HepG2 (cell line): ENCODE data around the gene NCAPD2. TPM values are rescaled to one million over a fixed set of nuclear protein-coding genes. Genes with fewer than 3 reads are reported as not detected.

ENCODE experiments used
- AGO2 ChIP-seq: fragments of 200-400 bp; formaldehyde crosslinking; optimal IDR thresholded peaks from 2 replicates; pipeline ENCODE3; 2017; ENCODE audit warnings: mild to moderate bottlenecking, low read depth, low read length, moderate library complexity
- CHD2 ChIP-seq: IDR thresholded peaks from 2 replicates; pipeline ENCODE4 v1.6.1; 2011; ENCODE audit warnings: low read depth, low read length, improper control_type of control experiment
- DMTF1 ChIP-seq: sonication (generic); formaldehyde crosslinking; IDR thresholded peaks from 2 replicates; pipeline ENCODE4 v1.4.0; 2020; ENCODE audit warnings: mild to moderate bottlenecking, missing genetic modification reagents
- HNRNPLL ChIP-seq: fragments of 200-400 bp; formaldehyde crosslinking; IDR thresholded peaks from 2 replicates; pipeline ENCODE4 v1.6.1; 2017; ENCODE audit warnings: mild to moderate bottlenecking, low read depth, low read length; ENCODE audit not compliant: poor library complexity, severe bottlenecking
- NFIC ChIP-seq: IDR thresholded peaks from 2 replicates; pipeline ENCODE4 v1.6.1; 2012; ENCODE audit warnings: mild to moderate bottlenecking, low read length, inconsistent platforms
- POLR2AphosphoS2 ChIP-seq: IDR thresholded peaks from 2 replicates; pipeline ENCODE4 v1.6.1; 2011; ENCODE audit warnings: low read depth, low read length, improper control_type of control experiment
- SP2 ChIP-seq: sonication (generic); formaldehyde crosslinking; IDR thresholded peaks from 2 replicates; pipeline ENCODE4 v1.5.1; 2020; ENCODE audit warnings: mild to moderate bottlenecking, missing genetic modification reagents
- SRSF4 ChIP-seq: fragments of 200-400 bp; formaldehyde crosslinking; IDR thresholded peaks from one replicate; pipeline ENCODE4 v1.6.1; 2018; ENCODE audit warnings: mild to moderate bottlenecking, low read depth, low read length, moderate library complexity; ENCODE audit not compliant: poor library complexity, severe bottlenecking
- USF2 ChIP-seq, 2 experiments: sonication (generic) in 1 of 2; formaldehyde crosslinking in 1 of 2; IDR thresholded peaks; 2 replicates each; pipeline versions ENCODE4 v1.5.1 to v1.6.1; 2011 to 2020; ENCODE audit warnings: borderline replicate concordance in 1 of 2, low read depth in 1 of 2, low read length in 1 of 2, mild to moderate bottlenecking in 1 of 2, missing genetic modification reagents in 1 of 2, moderate library complexity in 1 of 2
- ZBTB3 ChIP-seq: sonication (generic); formaldehyde crosslinking; IDR thresholded peaks from 2 replicates; pipeline ENCODE4 v1.4.0; 2020; ENCODE audit warnings: low read depth, mild to moderate bottlenecking, moderate library complexity, missing genetic modification reagents, borderline replicate concordance
- ZBTB37 ChIP-seq: sonication (generic); formaldehyde crosslinking; IDR thresholded peaks from 2 replicates; pipeline ENCODE4 v1.4.0; 2020; ENCODE audit warnings: mild to moderate bottlenecking, missing genetic modification reagents
- ZMAT5 ChIP-seq: sonication (generic); formaldehyde crosslinking; IDR thresholded peaks from 2 replicates; pipeline ENCODE4 v1.5.0; 2020; ENCODE audit warnings: mild to moderate bottlenecking, low read depth, missing genetic modification reagents, borderline replicate concordance
- ZNF382 ChIP-seq: sonication (generic); formaldehyde crosslinking; IDR thresholded peaks from 2 replicates; pipeline ENCODE4 v1.5.0; 2020; ENCODE audit warnings: missing genetic modification reagents, mild to moderate bottlenecking, borderline replicate concordance
- ZNF549 ChIP-seq: sonication (generic); formaldehyde crosslinking; IDR thresholded peaks from 2 replicates; pipeline ENCODE4 v1.5.0; 2020; ENCODE audit warnings: missing genetic modification reagents
- ZNF616 ChIP-seq: sonication (generic); formaldehyde crosslinking; IDR thresholded peaks from 2 replicates; pipeline ENCODE4 v1.5.0; 2020; ENCODE audit warnings: low read depth, mild to moderate bottlenecking, missing genetic modification reagents
- ZNF772 ChIP-seq: sonication (generic); formaldehyde crosslinking; IDR thresholded peaks from 2 replicates; pipeline ENCODE4 v1.5.0; 2020; ENCODE audit warnings: mild to moderate bottlenecking, missing genetic modification reagents
- polyA plus RNA-seq, 8 experiments: library from polyadenylated mRNA; depleted of rRNA in 3 of 8; stranded (reverse) in 7 of 8; unstranded in 1 of 8; fragments of >200 nt; fragmentation: Illumina TruSeq in 4 of 8; extraction: Trizol in 4 of 8; gene quantifications; 2 replicates each; pipeline versions ENCODE4 v1.2.1 to v1.2.3, GENCODE V29; 2011 to 2016; ENCODE audit warnings: low read depth in 4 of 8, missing spikeins in 1 of 8, mixed read lengths in 1 of 8; ENCODE audit not compliant: insufficient read depth in 1 of 8
- total RNA-seq, 5 experiments: library from RNA; depleted of rRNA; stranded (reverse); fragments of >200 nt; fragmentation: Illumina TruSeq; extraction: Trizol; gene quantifications; 2 replicates each; pipeline ENCODE4 v1.2.3, GENCODE V29; 2016; ENCODE audit warnings: low read depth in 1 of 5
- TF ChIP-seq, protein P1 (sequence below): sonication (generic); formaldehyde crosslinking; IDR thresholded peaks from 2 replicates; pipeline ENCODE4 v1.8.0; 2023; ENCODE audit warnings: mild to moderate bottlenecking, missing genetic modification reagents

Gene NCAPD2
- total and polyA plus RNA-seq, 2 of the 13 experiments (the other 11 are each of a cell fraction or from before 2014, with no cell fraction given), result 51.1 to 65.6 TPM

GRCh38 chr12:6542209-6543009 is 48.5 kb downstream of the NCAPD2 start (continued):
- TF ChIP-seq CHD2 (0 out of 2 replicates have a peak, but pooled peaks have one; percentile 38), ZBTB37 (CRISPR knock-in tag) (no peak), HNRNPLL (no peak), NFIC (0 out of 2 replicates have a peak, but pooled peaks have one; percentile 36), POLR2AphosphoS2 (no peak), SP2 (CRISPR knock-in tag) (no peak), ZNF772 (CRISPR knock-in tag) (peak; percentile 61; the same call in 1 of the 2 replicates), ZNF549 (CRISPR knock-in tag) (0 out of 2 replicates have a peak, but pooled peaks have one; percentile 16), USF2 (IDR thresholded peaks at IDR 0.05; ENCODE audit: low read depth, low read length) (no peak), USF2 (CRISPR knock-in tag; IDR thresholded peaks at IDR 0.05; ENCODE audit: borderline replicate concordance) (no peak), ZBTB3 (CRISPR knock-in tag) (no peak), ZMAT5 (CRISPR knock-in tag) (no peak), ZNF382 (CRISPR knock-in tag) (no peak), SRSF4 (no peak), ZNF616 (CRISPR knock-in tag) (no peak), AGO2 (no peak), DMTF1 (CRISPR knock-in tag) (no peak)
- TF ChIP-seq, protein P1, sequence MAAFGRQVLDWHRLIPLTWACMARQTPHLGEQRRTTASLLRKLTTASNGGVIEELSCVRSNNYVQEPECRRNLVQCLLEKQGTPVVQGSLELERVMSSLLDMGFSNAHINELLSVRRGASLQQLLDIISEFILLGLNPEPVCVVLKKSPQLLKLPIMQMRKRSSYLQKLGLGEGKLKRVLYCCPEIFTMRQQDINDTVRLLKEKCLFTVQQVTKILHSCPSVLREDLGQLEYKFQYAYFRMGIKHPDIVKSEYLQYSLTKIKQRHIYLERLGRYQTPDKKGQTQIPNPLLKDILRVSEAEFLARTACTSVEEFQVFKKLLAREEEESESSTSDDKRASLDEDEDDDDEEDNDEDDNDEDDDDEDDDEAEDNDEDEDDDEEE (CRISPR knock-in tag), result peak; percentile 62; the same call in 1 of the 2 replicates
